Measurements from ENCODE around the gene PLBD2.

PLBD2 gene

DNA sequence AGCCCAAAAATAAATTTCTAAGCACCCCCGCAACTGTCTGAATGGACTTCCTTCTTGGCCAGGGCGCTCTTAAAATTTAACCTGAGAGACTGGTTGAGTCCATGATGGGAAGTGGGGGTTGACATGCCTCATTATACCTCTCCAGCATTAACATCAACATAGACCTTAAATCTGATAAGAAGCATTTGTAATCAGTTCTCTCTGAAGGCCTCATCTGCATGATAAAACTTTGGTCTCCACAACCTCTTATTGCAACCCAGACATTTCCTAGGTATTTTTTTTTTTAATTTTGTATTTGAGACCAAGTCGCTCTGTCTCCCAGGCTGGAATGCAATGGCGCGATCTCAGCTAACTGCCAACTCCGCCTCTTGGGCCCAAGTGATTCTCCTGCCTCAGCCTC is 13.1 kb upstream of the PLBD2 start:
- Histone ChIP-seq H2AFZ (ENCODE audit: low read length) (no peak overlapping the region), H2BK5ac (ENCODE audit: low read length) (no peak overlapping the region), H4K8ac (ENCODE audit: low read depth, low read length) (no peak overlapping the region), H3K4me1 (ENCODE audit: control insufficient read depth in 2 of 2, insufficient read depth in 1 of 2, low read depth in 1 of 2, low read length in 2 of 2) (peaks cover 5 to 6% of the 10 kb centered on the region in 2 donors), H3K9ac (ENCODE audit: low read depth, low read length, poor library complexity) (no peak overlapping the region), H3K9me3 (replicated peaks in 1 of 2; ENCODE audit: control insufficient read depth in 2 of 2, insufficient read depth in 1 of 2, low read depth in 1 of 2, low read length in 2 of 2) (no peaks in the 10 kb centered on the region), H3K18ac (ENCODE audit: low read length) (no peak overlapping the region), H3K4me2 (ENCODE audit: insufficient read depth, low read length, poor library complexity, severe bottlenecking) (no peak overlapping the region), H2BK15ac (ENCODE audit: low read length) (no peak overlapping the region), H3K14ac (ENCODE audit: low read length) (no peak overlapping the region), H3K4me3 (ENCODE audit: low read length in 2 of 2) (no peak overlapping the region), H2BK120ac (ENCODE audit: low read depth, low read length) (no peak overlapping the region), H3K27me3 (ENCODE audit: control insufficient read depth in 3 of 3, insufficient read depth in 3 of 3, low read depth in 1 of 3, low read length in 3 of 3) (peaks cover 0 to 10% (median 0%) of the 10 kb centered on the region in 3 experiments), H2BK12ac (ENCODE audit: low read length) (no peak overlapping the region), H3K27ac (replicated peaks; ENCODE audit: low read length) (no peak overlapping the region), H3K36me3 (replicated peaks in 1 of 2; ENCODE audit: control insufficient read depth in 2 of 2, insufficient read depth in 2 of 2, low read length in 2 of 2) (no peaks in the 10 kb centered on the region), H4K91ac (ENCODE audit: low read depth, low read length, poor library complexity) (no peak overlapping the region), H3K23ac (ENCODE audit: low read depth, low read length, poor library complexity) (no peak overlapping the region), H2AK5ac (ENCODE audit: low read depth, low read length) (no peak overlapping the region), H3K4ac (ENCODE audit: low read length) (no peak overlapping the region), H3K79me1 (ENCODE audit: low read depth, low read length) (no peaks in the 10 kb centered on the region)
- no peak for DNase-seq (ENCODE audit: low spot score)
- WGBS, 2 donors (ENCODE audit: extremely low coverage in 2 of 2, insufficient read length in 2 of 2, insufficient replicate concordance in 1 of 2) = no CpG with 5 or more reads among the region's 6 CpGs

DNA sequence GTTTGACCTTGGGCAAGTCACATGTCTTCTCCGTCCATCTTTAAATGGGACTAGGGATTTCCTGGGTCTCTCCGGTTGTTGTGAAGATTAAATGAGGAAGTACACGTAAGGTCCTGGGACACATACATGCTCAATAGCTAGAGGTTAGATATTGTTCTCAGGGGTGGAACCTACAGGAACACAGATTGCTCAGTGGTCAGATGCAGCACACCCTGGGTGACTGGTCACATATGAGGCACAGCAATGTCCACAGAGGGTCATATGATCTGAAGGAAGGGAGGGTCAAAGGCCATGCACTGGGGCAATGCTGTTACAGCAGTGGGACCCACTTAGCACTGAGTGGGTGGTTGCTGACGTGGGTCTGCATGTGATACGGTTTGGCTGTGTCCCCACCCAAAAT is 12.0 kb upstream of the PLBD2 start:
- Histone ChIP-seq H3K9me3 (replicated peaks in 1 of 2; ENCODE audit: control insufficient read depth in 2 of 2, insufficient read depth in 1 of 2, low read depth in 1 of 2, low read length in 2 of 2) (no peaks in the 10 kb centered on the region), H2BK5ac (ENCODE audit: low read length) (no peak overlapping the region), H2AFZ (ENCODE audit: low read length) (no peak overlapping the region), H3K18ac (ENCODE audit: low read length) (no peak overlapping the region), H2AK5ac (ENCODE audit: low read depth, low read length) (no peak overlapping the region), H3K27me3 (ENCODE audit: control insufficient read depth in 3 of 3, insufficient read depth in 3 of 3, low read depth in 1 of 3, low read length in 3 of 3) (peaks cover 0 to 11% (median 0%) of the 10 kb centered on the region in 3 experiments), H3K9ac (ENCODE audit: low read depth, low read length, poor library complexity) (no peak overlapping the region), H2BK120ac (ENCODE audit: low read depth, low read length) (no peak overlapping the region), H3K14ac (ENCODE audit: low read length) (no peak overlapping the region), H2BK15ac (ENCODE audit: low read length) (no peak overlapping the region), H3K79me1 (ENCODE audit: low read depth, low read length) (no peaks in the 10 kb centered on the region), H4K8ac (ENCODE audit: low read depth, low read length) (no peak overlapping the region), H3K27ac (replicated peaks; ENCODE audit: low read length) (no peak overlapping the region), H3K4ac (ENCODE audit: low read length) (no peak overlapping the region), H3K4me2 (ENCODE audit: insufficient read depth, low read length, poor library complexity, severe bottlenecking) (no peak overlapping the region), H3K4me1 (ENCODE audit: control insufficient read depth in 2 of 2, insufficient read depth in 1 of 2, low read depth in 1 of 2, low read length in 2 of 2) (peaks cover 5 to 6% of the 10 kb centered on the region in 2 donors), H2BK12ac (ENCODE audit: low read length) (no peak overlapping the region), H4K91ac (ENCODE audit: low read depth, low read length, poor library complexity) (no peak overlapping the region), H3K36me3 (replicated peaks in 1 of 2; ENCODE audit: control insufficient read depth in 2 of 2, insufficient read depth in 2 of 2, low read length in 2 of 2) (no peaks in the 10 kb centered on the region), H3K4me3 (ENCODE audit: low read length in 2 of 2) (no peak overlapping the region), H3K23ac (ENCODE audit: low read depth, low read length, poor library complexity) (no peak overlapping the region)
- DNase-seq (ENCODE audit: low spot score) = no peak
- WGBS, 2 donors (ENCODE audit: extremely low coverage in 2 of 2, insufficient read length in 2 of 2, insufficient replicate concordance in 1 of 2) = no CpG with 5 or more reads among the region's 5 CpGs

DNA sequence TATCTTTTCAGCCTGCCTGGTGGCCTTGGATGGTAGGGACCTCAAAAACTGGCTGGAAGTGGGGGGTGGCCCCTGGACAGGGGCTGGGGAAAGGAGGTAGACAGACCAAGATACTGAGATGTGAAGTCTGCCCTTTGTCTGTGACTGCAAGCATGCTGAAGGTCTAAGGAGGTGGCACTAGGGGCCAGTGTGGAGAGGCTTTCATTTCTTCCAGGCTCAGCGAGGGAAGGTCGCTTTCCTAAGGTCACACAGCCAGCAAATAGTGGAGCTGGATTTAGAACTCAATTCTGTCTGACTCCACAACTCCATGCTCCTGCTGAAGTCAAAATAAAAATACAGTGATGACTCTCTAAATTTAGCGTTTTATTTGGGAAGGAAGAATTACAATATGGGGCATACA is 11.3 kb upstream of the PLBD2 start:
- Histone ChIP-seq H3K9ac (ENCODE audit: low read depth, low read length, poor library complexity) (no peak overlapping the region), H2BK12ac (ENCODE audit: low read length) (no peak overlapping the region), H2BK5ac (ENCODE audit: low read length) (no peak overlapping the region), H3K4me3 (ENCODE audit: low read length in 2 of 2) (no peak overlapping the region), H4K8ac (ENCODE audit: low read depth, low read length) (no peak overlapping the region), H3K4me1 (ENCODE audit: control insufficient read depth in 2 of 2, insufficient read depth in 1 of 2, low read depth in 1 of 2, low read length in 2 of 2) (peaks cover 5 to 6% of the 10 kb centered on the region in 2 donors), H2AFZ (ENCODE audit: low read length) (no peak overlapping the region), H3K79me1 (ENCODE audit: low read depth, low read length) (no peaks in the 10 kb centered on the region), H2AK5ac (ENCODE audit: low read depth, low read length) (no peak overlapping the region), H3K36me3 (replicated peaks in 1 of 2; ENCODE audit: control insufficient read depth in 2 of 2, insufficient read depth in 2 of 2, low read length in 2 of 2) (no peaks in the 10 kb centered on the region), H3K27me3 (ENCODE audit: control insufficient read depth in 3 of 3, insufficient read depth in 3 of 3, low read depth in 1 of 3, low read length in 3 of 3) (peaks cover 0 to 11% (median 0%) of the 10 kb centered on the region in 3 experiments), H2BK15ac (ENCODE audit: low read length) (no peak overlapping the region), H3K18ac (ENCODE audit: low read length) (no peak overlapping the region), H3K14ac (ENCODE audit: low read length) (no peak overlapping the region), H3K23ac (ENCODE audit: low read depth, low read length, poor library complexity) (no peak overlapping the region), H3K4me2 (ENCODE audit: insufficient read depth, low read length, poor library complexity, severe bottlenecking) (no peak overlapping the region), H4K91ac (ENCODE audit: low read depth, low read length, poor library complexity) (no peak overlapping the region), H3K9me3 (replicated peaks in 1 of 2; ENCODE audit: control insufficient read depth in 2 of 2, insufficient read depth in 1 of 2, low read depth in 1 of 2, low read length in 2 of 2) (no peaks in the 10 kb centered on the region), H3K4ac (ENCODE audit: low read length) (no peak overlapping the region), H2BK120ac (ENCODE audit: low read depth, low read length) (no peak overlapping the region), H3K27ac (replicated peaks; ENCODE audit: low read length) (no peak overlapping the region)
- no CpG with 5 or more reads among the region's 3 CpGs for WGBS, 2 donors (ENCODE audit: extremely low coverage in 2 of 2, insufficient read length in 2 of 2, insufficient replicate concordance in 1 of 2)
- DNase-seq (ENCODE audit: low spot score) = no peak

DNA sequence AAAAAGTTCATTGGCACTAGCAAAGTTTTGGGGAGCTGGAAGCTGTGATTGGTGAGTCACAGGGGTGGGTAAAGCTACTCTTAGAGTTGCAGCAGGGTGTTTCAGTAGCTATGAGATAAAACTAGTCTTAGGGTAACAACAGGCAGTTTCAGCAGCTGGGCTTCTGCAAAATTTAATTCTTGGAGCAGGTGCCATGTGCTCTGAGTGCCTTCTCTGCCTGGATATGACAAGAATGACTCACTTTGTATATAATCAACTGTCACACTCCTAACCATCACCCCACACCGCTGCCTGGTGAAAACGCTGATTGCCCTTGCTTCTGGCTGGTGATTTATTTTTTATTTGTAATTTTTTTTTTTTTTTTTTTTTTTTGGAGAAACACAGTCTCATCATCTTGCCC is 10.5 kb upstream of the PLBD2 start:
- no CpG with 5 or more reads among the region's 2 CpGs for WGBS, 2 donors (ENCODE audit: extremely low coverage in 2 of 2, insufficient read length in 2 of 2, insufficient replicate concordance in 1 of 2)
- DNase-seq (ENCODE audit: low spot score) = no peak

More for the DNA sequence above, 10.5 kb upstream of the PLBD2 start:
- H4K8ac ChIP-seq (ENCODE audit: low read depth, low read length) = no peak overlapping the region
- no peak overlapping the region for H3K27ac ChIP-seq (replicated peaks; ENCODE audit: low read length)
- no peak overlapping the region for H3K4ac ChIP-seq (ENCODE audit: low read length)
- no peaks in the 10 kb centered on the region for H3K79me1 ChIP-seq (ENCODE audit: low read depth, low read length)
- no peak overlapping the region for H2AK5ac ChIP-seq (ENCODE audit: low read depth, low read length)
- H3K9ac ChIP-seq (ENCODE audit: low read depth, low read length, poor library complexity) = no peak overlapping the region
- peaks cover 5 to 6% of the 10 kb centered on the region in 2 donors for H3K4me1 ChIP-seq (ENCODE audit: control insufficient read depth in 2 of 2, insufficient read depth in 1 of 2, low read depth in 1 of 2, low read length in 2 of 2)
- H4K91ac ChIP-seq (ENCODE audit: low read depth, low read length, poor library complexity) = no peak overlapping the region
- no peak overlapping the region for H3K23ac ChIP-seq (ENCODE audit: low read depth, low read length, poor library complexity)
- H2BK12ac ChIP-seq (ENCODE audit: low read length) = no peak overlapping the region
- no peak overlapping the region for H3K4me3 ChIP-seq (ENCODE audit: low read length in 2 of 2)
- H3K27me3 ChIP-seq (ENCODE audit: control insufficient read depth in 3 of 3, insufficient read depth in 3 of 3, low read depth in 1 of 3, low read length in 3 of 3) = peaks cover 0 to 11% (median 0%) of the 10 kb centered on the region in 3 experiments
- H2BK120ac ChIP-seq (ENCODE audit: low read depth, low read length) = no peak overlapping the region
- H2BK5ac ChIP-seq (ENCODE audit: low read length) = no peak overlapping the region
- no peak overlapping the region for H2AFZ ChIP-seq (ENCODE audit: low read length)
- no peak overlapping the region for H2BK15ac ChIP-seq (ENCODE audit: low read length)
- no peak overlapping the region for H3K14ac ChIP-seq (ENCODE audit: low read length)
- H3K36me3 ChIP-seq (replicated peaks in 1 of 2; ENCODE audit: control insufficient read depth in 2 of 2, insufficient read depth in 2 of 2, low read length in 2 of 2) = no peaks in the 10 kb centered on the region
- no peak overlapping the region for H3K18ac ChIP-seq (ENCODE audit: low read length)
- H3K4me2 ChIP-seq (ENCODE audit: insufficient read depth, low read length, poor library complexity, severe bottlenecking) = no peak overlapping the region
- no peaks in the 10 kb centered on the region for H3K9me3 ChIP-seq (replicated peaks in 1 of 2; ENCODE audit: control insufficient read depth in 2 of 2, insufficient read depth in 1 of 2, low read depth in 1 of 2, low read length in 2 of 2)

All from neuronal stem cell (in vitro differentiated cells).